Activated CD4-positive, CD25-positive, alpha-beta regulatory T cell treated with anti-CD3 and anti-CD28 coated beads, Interleukin-2, amount 50 U/mL, for 16 hours (primary cell): ENCODE data around the gene SLC22A16.
"Not testable (repeated sequence)": the region's sequence is repeated elsewhere in the genome, so short reads cannot be mapped to it uniquely, and the experiment has no call there.

Source experiments
- DNase-seq: peaks from one replicate; pipeline ENCODE4 v3.0.0-alpha.2; 2020; ENCODE audit warnings: low read depth, low spot score

SLC22A16 gene

GRCh38 chr6:110491299-110491643 lies 14.9 kb upstream of the SLC22A16 start:
- no peak for DNase-seq

GRCh38 chr6:110490110-110490509 lies 13.7 kb upstream of the SLC22A16 start:
- no peak for DNase-seq

DNA sequence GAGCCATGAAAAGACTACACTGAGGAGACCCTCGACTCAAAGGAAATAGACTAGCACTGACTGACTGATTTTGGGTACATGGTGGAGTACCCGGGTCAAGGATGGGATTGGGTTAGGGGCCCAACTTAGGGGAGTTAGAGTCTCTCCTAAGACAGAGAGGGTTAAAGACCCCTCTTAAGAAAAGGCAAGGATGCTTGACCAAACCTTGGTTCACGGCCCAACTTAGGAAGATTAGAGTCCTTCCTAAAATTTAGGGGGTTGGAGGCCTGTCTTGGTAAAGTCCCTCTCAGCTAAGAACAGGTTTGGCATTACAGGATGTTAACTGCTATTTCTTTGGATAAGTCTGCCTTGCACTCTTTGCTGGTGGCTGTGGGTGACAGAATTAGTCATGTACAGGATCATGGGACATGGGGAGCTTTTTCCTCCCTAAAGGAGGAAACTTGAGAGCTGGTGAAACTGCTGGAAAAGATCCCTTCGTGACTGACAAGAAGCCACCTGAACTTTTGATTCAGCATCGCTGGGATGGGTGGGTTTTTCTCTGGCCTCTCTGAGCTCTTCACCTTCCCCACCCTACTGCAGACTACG lies 12.3 kb upstream of the SLC22A16 start:
- no peak for DNase-seq

DNA sequence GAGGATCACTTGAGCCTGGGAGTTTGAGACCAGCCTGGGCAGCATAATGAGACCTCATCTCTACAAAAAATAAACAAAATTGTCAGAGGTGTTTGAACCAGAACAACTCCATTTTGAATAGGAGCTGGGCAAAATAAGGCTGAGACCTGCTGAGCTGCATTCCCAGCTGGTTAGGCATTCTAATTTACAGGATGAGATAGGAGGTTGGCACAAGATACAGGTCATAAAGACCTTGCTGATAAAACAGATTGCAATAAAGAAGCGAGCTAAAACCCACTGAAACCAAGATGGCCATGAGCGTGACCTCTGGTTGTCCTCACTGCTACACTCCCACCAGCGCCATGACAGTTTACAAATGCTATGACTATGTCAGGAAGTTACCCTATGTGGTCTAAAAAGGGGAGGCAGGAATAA lies 11.6 kb upstream of the SLC22A16 start:
- not testable (repeated sequence) for DNase-seq

DNA sequence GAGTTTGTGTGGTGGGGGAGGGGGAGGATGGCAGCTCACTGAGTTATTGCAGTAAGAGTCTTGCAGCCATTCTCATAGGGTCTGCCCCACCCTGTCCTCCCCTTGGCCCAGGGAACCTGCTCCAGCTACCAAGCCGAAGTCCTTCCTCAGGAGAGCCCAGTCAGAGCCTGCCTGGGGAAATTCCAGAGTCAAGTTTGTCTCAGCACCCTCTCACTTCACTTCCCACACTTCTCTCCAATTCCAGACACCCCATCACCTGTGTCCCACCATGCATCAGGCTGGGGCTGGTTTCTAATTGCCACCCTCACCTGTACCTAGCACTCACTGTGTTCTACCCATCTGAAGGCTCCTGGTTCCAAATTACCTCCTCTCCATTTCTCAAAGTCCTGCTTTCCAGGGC lies 10.3 kb upstream of the SLC22A16 start:
- no peak for DNase-seq

DNA sequence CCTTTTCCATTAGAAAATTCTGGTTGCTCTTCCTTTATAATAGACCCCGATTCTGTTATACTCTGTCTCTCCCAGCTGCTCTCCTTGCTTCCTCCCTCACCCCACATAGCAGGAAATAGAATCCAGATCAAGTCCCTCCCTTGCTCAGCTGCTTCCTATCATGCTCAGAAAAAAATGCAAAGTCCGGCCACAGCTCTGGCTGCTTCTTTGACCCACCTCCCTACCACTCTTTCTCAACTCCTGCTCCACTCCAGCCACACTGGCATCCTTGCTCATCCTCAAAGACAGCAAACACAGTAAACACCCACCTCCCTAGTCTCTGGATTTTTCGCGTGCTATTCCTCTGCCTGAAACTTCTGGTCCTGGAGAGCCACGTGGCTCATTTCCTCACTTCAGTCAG lies 9.1 kb upstream of the SLC22A16 start:
- DNase-seq, result no peak

- DNase-seq, result no peak
These were observed 7.9 kb upstream of the SLC22A16 start for GRCh38 chr6:110484321-110484720.

- DNase-seq, result no peak
These were observed 6.5 kb upstream of the SLC22A16 start for GRCh38 chr6:110482774-110483400.

- no peak for DNase-seq
These were observed 4.7 kb upstream of the SLC22A16 start for GRCh38 chr6:110481081-110481480.

GRCh38 chr6:110475066-110475653 lies 1.3 kb downstream of the SLC22A16 start:
- no peak for DNase-seq

DNA sequence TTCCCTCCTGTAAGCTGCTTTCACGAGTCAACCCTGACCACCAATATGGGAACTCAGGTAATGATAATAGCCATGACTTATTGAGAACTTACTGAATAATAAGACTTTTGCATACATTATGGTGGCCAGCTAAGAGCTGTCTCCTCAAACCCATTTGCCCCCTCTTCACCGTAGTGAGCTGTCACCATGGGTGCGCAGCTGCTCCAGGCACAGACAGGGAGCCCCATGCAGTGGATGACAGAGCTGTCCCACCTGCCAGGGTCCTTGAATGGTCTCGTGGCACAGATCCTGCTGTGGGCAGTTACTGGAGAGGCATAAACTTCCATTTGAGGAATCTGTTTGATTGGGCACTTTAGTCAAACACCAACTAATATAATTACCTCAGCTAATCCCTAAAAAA lies 1.9 kb downstream of the SLC22A16 start:
- DNase-seq, result no peak

DNA sequence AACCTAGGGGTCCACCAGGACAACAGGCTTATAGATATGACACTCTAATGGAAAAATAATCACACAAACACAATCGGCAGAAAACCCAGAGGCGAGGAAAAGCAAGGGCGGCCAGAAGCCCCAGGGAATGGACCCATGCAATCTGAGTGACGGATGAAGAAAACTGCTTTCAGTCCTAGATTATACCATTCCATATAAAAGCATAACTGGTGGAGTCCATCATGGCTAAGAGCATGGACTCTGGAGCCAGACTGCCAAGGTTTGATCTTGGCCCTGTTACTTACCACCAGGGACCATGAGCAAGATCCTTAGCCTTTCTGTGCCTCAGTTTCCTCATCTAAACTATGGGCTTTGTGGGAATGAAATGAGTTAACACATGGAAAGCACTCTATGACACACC lies 3.7 kb downstream of the SLC22A16 start:
- no peak for DNase-seq

DNA sequence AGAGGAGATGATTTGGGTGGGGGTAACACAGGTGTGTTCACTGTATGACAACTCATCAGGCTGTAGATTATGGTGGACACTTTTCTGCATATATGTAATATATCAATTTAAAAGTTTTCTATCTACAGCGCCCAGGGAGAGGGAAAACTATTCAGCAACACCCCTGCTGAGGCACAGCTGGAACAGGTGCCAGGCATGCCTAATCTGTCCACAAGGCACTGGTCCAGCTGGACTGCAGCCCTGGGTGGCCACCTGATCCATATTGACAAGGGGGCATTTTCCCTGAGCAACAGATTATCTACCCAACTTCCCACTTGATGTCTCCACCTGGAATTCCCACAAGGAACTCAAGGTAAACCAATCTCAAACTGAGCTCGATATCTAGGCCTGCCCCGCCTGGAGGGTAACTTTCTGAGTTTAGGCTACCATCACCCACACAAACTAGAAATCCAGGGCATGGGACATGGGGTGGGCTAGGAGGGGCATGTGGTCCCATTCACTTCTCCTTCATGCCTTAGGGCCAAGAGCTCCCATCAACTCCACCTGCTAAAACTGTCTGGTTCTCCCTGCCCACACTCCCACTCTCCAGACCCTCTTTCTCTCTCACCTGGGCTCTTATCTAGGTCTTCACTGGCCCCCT lies 4.6 kb downstream of the SLC22A16 start:
- no peak for DNase-seq

- no peak for DNase-seq
These were observed 7.7 kb downstream of the SLC22A16 start for GRCh38 chr6:110468731-110469130.

DNA sequence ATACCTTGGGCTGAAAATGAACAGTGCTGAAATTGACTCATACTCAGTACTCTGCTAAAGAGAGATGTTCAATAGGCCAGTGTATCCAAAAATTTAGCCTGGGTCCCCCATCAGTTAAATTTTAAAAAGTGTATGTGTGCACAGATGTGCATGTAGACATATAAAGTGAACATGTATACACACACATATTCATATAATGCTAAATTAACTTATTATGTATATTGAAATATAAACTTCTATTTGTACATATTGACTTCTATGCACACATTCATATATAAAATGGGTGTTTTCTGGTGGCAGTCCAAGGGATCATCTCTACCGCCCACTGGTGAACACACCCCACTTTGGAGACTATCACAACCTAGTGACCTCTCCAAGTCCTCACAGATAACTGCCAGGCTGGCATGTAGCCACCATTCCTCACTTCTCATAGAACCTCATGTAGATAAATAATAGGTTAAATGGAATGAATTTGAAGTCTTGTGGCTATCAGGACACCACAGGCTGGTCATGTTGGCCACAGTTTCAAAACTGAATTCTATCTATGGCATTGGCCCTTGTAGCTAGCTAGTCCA lies 8.8 kb downstream of the SLC22A16 start:
- DNase-seq, result no peak

- no peak for DNase-seq
These were observed 13.4 kb downstream of the SLC22A16 start for GRCh38 chr6:110462884-110463481.

- DNase-seq, result no peak
These were observed 15.0 kb downstream of the SLC22A16 start for GRCh38 chr6:110461376-110461775.

DNA sequence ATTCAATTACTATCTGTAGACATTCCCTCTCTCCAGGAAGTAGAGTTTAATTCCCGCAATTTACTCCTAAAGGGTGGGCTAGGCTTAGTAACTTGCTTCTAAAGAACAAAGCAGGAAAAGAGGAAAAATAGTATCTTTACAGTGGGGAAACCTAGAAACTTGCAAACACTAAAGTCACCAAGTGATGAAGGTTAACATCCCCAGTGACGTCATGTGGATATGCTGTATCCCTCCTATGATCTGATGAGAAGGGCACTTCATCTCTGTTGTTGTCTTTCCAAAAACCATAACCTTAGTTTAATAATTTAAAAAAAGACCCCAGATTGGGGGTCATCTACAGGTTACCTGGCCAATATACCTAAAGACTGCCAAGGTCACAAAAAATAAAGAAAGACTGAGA lies 17.3 kb downstream of the SLC22A16 start:
- DNase-seq, result no peak

DNA sequence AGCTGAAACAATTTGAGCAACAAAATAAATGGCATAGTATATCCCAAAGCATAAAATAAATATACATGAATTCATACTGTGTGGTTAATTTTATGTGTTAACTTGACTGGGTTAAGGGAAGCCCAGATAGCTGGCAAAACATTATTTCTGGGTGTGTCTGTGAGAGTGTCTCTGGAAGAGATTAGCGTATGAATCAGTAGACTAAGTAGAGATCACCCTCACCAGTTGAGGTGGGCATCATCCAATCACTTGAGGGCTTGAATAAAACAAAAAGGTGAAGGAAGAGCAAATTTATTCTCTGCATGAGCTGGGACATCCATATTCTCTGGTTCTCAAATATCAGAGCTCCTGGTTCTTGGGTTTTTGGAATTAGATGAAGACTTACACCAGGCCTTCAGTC lies 17.9 kb downstream of the SLC22A16 start:
- no peak for DNase-seq

DNA sequence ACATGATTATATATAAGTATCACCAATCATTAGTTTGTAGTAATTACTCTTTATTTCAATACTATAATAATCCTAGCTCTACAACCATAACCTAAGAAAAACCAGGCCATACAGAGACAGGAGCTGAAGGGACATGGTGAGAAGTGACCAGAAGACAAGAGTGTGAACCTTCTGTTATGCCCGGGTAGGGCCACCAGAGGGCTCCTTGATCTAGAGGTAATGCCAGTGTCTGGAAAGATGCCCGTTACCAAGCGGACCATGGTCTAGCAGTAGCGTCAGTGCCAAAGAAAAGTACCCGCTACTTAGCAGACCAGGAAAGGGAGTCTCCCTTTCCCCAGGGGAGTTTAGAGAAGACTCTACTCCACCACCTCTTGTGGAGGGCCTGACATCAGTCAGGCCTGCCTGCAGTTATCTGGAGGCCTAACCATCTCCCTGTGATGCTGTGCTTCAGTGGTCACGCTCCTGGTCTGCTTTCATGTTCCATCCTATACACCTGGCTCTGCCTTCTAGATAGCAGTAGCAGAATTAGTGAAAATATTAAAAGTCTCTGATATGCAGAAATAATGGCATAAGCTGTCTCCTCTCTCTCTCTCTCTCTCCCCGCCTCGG lies 18.7 kb downstream of the SLC22A16 start:
- DNase-seq, result not testable (repeated sequence)

DNA sequence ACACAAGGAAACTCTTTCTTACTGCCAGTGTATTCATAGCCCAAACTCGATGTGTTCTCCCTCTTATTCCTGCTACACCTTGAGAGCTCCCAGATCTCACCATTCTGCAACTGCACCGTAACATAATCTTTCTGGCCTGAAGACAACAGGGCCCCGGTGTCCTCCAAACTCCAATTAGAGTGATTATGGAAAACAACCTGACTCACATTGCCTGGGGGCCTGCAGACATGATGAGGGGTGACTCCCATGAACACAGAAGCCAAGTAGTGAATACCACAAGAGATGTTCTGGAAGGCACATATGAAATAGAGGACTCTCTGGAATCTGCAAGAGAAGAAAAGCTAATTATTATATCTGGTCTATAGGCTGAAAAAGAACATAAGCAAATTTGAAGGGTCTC lies 19.7 kb downstream of the SLC22A16 start:
- DNase-seq, result no peak

DNA sequence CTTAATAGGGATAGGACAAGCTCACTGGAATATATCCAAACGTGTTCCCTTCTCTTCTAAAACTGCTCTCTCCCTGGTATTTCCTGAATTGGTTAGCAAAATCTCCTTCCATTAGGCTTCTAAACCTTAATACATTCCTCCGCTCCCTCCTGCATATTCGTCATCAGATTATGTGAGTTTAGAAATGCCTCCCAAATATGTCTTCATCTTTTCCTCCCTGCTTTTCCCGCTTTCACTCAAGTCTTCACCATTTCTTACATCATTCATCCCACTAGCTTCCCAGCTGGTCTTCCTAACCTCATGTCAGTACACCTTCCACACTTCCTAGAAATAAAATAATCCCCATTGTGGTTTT lies 26.9 kb downstream of the SLC22A16 start:
- DNase-seq, result no peak
